NK-92 (cell line): ENCODE results near the gene TAS2R8.

Experiments used
- DNase-seq: peaks from one replicate; lab custom pipeline; 2025; ENCODE audit not compliant: unreplicated experiment; lab: John Stamatoyannopoulos, UW

Gene TAS2R8

DNA sequence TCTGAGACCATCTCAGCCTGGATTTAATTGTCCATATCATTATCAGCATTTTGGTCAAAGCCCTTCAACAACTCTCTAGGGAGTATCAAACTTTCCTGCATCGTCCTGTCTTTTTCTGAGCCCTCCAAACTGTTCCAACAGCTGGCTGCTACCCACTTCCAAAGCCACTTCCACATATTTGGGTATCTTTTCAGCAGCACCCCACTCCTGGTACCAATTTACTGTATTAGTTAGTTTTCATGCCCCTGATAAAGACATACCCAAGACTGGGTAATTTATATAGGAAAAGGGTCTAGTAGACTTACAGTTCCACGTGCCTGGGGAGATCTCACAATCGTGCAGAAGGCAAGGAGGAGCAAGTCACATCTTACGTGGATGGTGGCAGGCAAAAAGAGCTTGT is 50.9 kb downstream of the TAS2R8 start:
- DNase-seq, result no peak
